Colonic mucosa (tissue), 4 donors: ENCODE measurements around the gene NHEJ1. TPM values are rescaled to one million over a fixed set of nuclear protein-coding genes. Genes with fewer than 3 reads are reported as not detected.

Experiments
- DNase-seq: peaks from one replicate; pipeline ENCODE4 v3.0.0-alpha.2; 2020
- H3K27ac ChIP-seq: fragments of 200-600 bp; one replicate; pipeline ENCODE4 v1.8.0; 2021
- H3K27me3 ChIP-seq: fragments of 200-600 bp; one replicate; pipeline ENCODE4 v1.8.0; 2021
- H3K36me3 ChIP-seq: fragments of 200-600 bp; one replicate; pipeline ENCODE4 v1.8.0; 2021
- H3K4me1 ChIP-seq: fragments of 200-600 bp; one replicate; pipeline ENCODE4 v1.8.0; 2021; ENCODE audit warnings: mild to moderate bottlenecking
- H3K4me3 ChIP-seq: fragments of 200-600 bp; one replicate; pipeline ENCODE4 v1.8.0; 2021
- H3K9ac ChIP-seq, 2 donors: one replicate each; pipeline ENCODE4 v1.7.0; 2013; ENCODE audit warnings: control low read depth in 2 of 2, low read depth in 2 of 2, low read length in 2 of 2
- H3K9me3 ChIP-seq: fragments of 200-600 bp; one replicate; pipeline ENCODE4 v1.8.0; 2021
- CTCF ChIP-seq: fragments of 200-600 bp; IDR thresholded peaks from one replicate; pipeline ENCODE4 v1.8.0; 2022; ENCODE audit warnings: antibody characterized with exemption, mild to moderate bottlenecking
- intact Hi-C: fragments of 100-400 bp; cut with DNase I; formaldehyde crosslinking; loops from one replicate; pipeline ENCODE4 v1.14.1; 2022
- total RNA-seq, 2 donors: library from RNA; stranded (reverse); fragmentation: NEBNext Ultra II Directional in 1 of 2; extraction: Animal tissue kit (Norgen Biotek cat#: 25700) in 1 of 2; gene quantifications; one replicate each; pipeline ENCODE4 v1.2.1, GENCODE V29; 2021
- donor health status: healthy.
- donor health status: DM: no; HTN: no; CAD: no.
- donor health status: DM: no; HTN: no; CAD: no.

The NHEJ1 gene
- total RNA-seq, 2 donors from 2014 or later: 30.7 to 51.1 TPM

DNA sequence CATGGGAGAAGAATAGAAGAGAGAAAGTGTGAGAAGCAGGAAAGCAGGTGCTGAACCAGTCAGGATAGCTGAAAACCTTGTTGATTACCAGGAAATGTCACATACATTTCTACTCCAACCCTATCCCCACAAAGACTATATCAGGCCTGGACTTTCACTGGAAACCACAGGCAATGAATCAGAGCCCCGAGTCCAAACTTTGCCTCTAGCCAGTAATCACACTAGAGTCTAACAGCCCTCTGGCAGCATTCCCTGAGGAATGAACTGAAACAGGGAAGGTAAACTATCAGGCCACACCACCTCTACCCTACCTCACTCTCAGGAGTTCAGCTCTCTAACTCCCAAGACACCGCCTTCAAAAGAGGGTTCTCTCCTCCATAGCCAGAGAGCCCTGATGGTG, 81.2 kb downstream of the NHEJ1 start:
- intact Hi-C loops: no loop called here
- peak overlapping the region; percentile 85 for H3K27ac ChIP-seq
- H3K9me3 ChIP-seq: no peaks in the 10 kb centered on the region
- DNase-seq: peak; percentile 87
- H3K9ac ChIP-seq: peak overlapping the region in 1 of 2 donors; percentile 35
- peaks cover 5% of the 10 kb centered on the region for H3K4me1 ChIP-seq
- H3K36me3 ChIP-seq: no peaks in the 10 kb centered on the region
- TF ChIP-seq CTCF: no peak
- H3K27me3 ChIP-seq: no peaks in the 10 kb centered on the region
- no peak overlapping the region for H3K4me3 ChIP-seq

GRCh38 chr2:219078951-219079350, 81.7 kb downstream of the NHEJ1 start:
- Histone ChIP-seq H3K27ac (peak overlapping the region; percentile 85), H3K36me3 (no peaks in the 10 kb centered on the region), H3K4me3 (no peak overlapping the region), H3K27me3 (no peaks in the 10 kb centered on the region), H3K9ac (peak overlapping the region in 1 of 2 donors; percentile 35), H3K4me1 (peaks cover 6% of the 10 kb centered on the region), H3K9me3 (no peaks in the 10 kb centered on the region)
- no peak for DNase-seq
- intact Hi-C loops: no loop called here
- no peak for TF ChIP-seq CTCF

- DNase-seq: no peak
- no peak for TF ChIP-seq CTCF
- Histone ChIP-seq H3K27ac (peak overlapping the region; percentile 85), H3K9me3 (no peaks in the 10 kb centered on the region), H3K27me3 (no peaks in the 10 kb centered on the region), H3K4me3 (no peak overlapping the region), H3K36me3 (no peaks in the 10 kb centered on the region), H3K4me1 (peaks cover 11% of the 10 kb centered on the region), H3K9ac (no peak overlapping the region)
- intact Hi-C loops: no loop called here
Observed at GRCh38 chr2:219078126-219078525, 82.5 kb downstream of the NHEJ1 start.

DNA sequence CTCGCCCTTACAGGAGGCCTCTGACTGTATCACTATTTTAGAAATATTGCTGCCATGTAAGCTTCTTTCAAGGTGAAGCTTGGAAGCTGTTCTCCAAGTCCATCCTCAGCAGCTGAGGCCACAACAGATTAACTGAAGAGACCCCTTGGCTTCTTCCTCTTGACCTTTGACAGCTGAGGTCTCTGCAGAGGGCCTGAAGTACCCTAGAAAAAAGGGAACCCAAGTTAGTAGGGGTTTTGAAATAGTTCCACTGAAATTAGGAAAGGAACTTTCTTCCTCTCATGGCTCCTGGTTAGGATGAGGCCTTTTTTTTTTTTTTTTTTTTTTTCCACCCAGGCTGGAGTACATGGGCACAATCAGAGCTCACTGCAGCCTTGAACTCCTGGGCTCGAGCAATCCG, 84.4 kb downstream of the NHEJ1 start:
- no peaks in the 10 kb centered on the region for H3K27me3 ChIP-seq
- H3K27ac ChIP-seq: no peak overlapping the region
- H3K9me3 ChIP-seq: no peaks in the 10 kb centered on the region
- peaks cover 16% of the 10 kb centered on the region for H3K4me1 ChIP-seq
- no peak for DNase-seq
- H3K4me3 ChIP-seq: no peak overlapping the region
- TF ChIP-seq CTCF: no peak
- no peaks in the 10 kb centered on the region for H3K36me3 ChIP-seq
- H3K9ac ChIP-seq: no peak overlapping the region
- intact Hi-C loops: no loop called here

- H3K4me1 ChIP-seq: peaks cover 12% of the 10 kb centered on the region
- H3K9ac ChIP-seq: peak overlapping the region in 1 of 2 donors; percentile 38
- intact Hi-C loops: loop anchor here (5.0 kb wide), 1 partner anchor 44 kb away; no protein-coding TSS in a partner anchor
- no peaks in the 10 kb centered on the region for H3K36me3 ChIP-seq
- H3K27ac ChIP-seq: peak overlapping the region; percentile 47
- peak; percentile 79 for DNase-seq
- no peak overlapping the region for H3K4me3 ChIP-seq
- peak; percentile 59 for TF ChIP-seq CTCF
- no peaks in the 10 kb centered on the region for H3K9me3 ChIP-seq
- H3K27me3 ChIP-seq: no peaks in the 10 kb centered on the region
Observed at GRCh38 chr2:219073413-219074129, 87.0 kb downstream of the NHEJ1 start.
